SK-N-MC (cell line): ENCODE measurements around the gene ABCG5.

ENCODE experiments used
- FOXP2 ChIP-seq: optimal IDR thresholded peaks from 2 replicates; pipeline ENCODE3; 2011; ENCODE audit warnings: mild to moderate bottlenecking, moderate library complexity; ENCODE audit not compliant: insufficient read depth; ENCODE audit errors: extremely low read length, control extremely low read depth
- POLR2AphosphoS5 ChIP-seq: IDR thresholded peaks from 2 replicates; pipeline ENCODE4 v1.6.1; 2012; ENCODE audit warnings: mild to moderate bottlenecking, low read depth, low read length, borderline replicate concordance

- TF ChIP-seq FOXP2 (no peak), POLR2AphosphoS5 (no peak)
Measured at GRCh38 chr2:43796206-43796605, 42.4 kb downstream of the ABCG5 start.
